GM12892 (cell line): ENCODE measurements around the gene GHRH.

Experiments used
- POLR2AphosphoS5 ChIP-seq: IDR thresholded peaks from 2 replicates; pipeline ENCODE4 v1.6.1; 2011; ENCODE audit warnings: low read depth, low read length, control low read depth
- TAF1 ChIP-seq: IDR thresholded peaks from 2 replicates; pipeline ENCODE4 v1.6.1; 2011; ENCODE audit warnings: low read depth, mild to moderate bottlenecking, control low read depth, low read length, borderline replicate concordance

DNA sequence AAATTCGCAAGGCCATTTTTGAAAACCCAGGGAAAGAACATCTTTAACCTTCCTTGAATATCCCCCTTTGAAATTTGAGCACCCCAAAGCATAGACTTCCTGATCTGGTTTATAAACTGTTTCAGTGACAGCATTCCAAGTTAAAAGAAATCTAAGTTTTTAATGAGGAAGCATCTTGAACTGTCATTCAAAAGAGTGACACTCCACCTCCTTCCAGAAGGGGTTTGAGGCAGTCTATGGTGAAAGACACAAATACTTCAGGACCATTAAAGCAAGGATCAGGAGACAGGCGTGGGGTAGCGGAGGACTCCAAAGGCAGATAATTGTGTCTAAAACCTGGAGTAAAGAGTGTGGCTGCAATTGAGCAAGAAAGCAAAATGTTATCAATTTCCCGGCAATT, 691 bp downstream of the GHRH start:
- no peak for TF ChIP-seq POLR2AphosphoS5
- no peak for TF ChIP-seq TAF1
